Activated CD4-positive, alpha-beta T cell treated with anti-CD3 and anti-CD28 coated beads for 4 hours (primary cell): ENCODE measurements around the gene AGAP1.

Source experiments
- DNase-seq, 2 donors: peaks; one replicate each; pipeline ENCODE4 v3.0.0-alpha.2; 2020

The AGAP1 gene

GRCh38 chr2:235983016-235983415, 489.2 kb downstream of the AGAP1 start:
- DNase-seq, result no peak

- no peak for DNase-seq
Observed at GRCh38 chr2:235984552-235984951, 490.7 kb downstream of the AGAP1 start.

GRCh38 chr2:235986361-235986760, 492.5 kb downstream of the AGAP1 start:
- DNase-seq, result no peak

GRCh38 chr2:235988271-235989015, 494.6 kb downstream of the AGAP1 start:
- DNase-seq, result no peak

- DNase-seq, result no peak
Observed at GRCh38 chr2:235989591-235989990, 495.7 kb downstream of the AGAP1 start.

- DNase-seq, result no peak
Observed at GRCh38 chr2:235990344-235990743, 496.5 kb downstream of the AGAP1 start.

- DNase-seq, result no peak
Observed at GRCh38 chr2:235992024-235992423, 498.2 kb downstream of the AGAP1 start.

- DNase-seq, result no peak
Observed at GRCh38 chr2:235996419-235996818, 502.6 kb downstream of the AGAP1 start.

- DNase-seq, result no peak
Observed at GRCh38 chr2:235999011-235999410, 505.2 kb downstream of the AGAP1 start.

GRCh38 chr2:236001166-236001828, 507.5 kb downstream of the AGAP1 start:
- DNase-seq, result no peak

GRCh38 chr2:236001854-236002253, 508.0 kb downstream of the AGAP1 start:
- DNase-seq, result no peak

- no peak for DNase-seq
Observed at GRCh38 chr2:236008006-236008405, 514.2 kb downstream of the AGAP1 start.

GRCh38 chr2:236008857-236009256, 515.0 kb downstream of the AGAP1 start:
- no peak for DNase-seq

GRCh38 chr2:236010920-236011685, 517.3 kb downstream of the AGAP1 start:
- DNase-seq, result no peak

- DNase-seq, result no peak
Observed at GRCh38 chr2:236012155-236012554, 518.3 kb downstream of the AGAP1 start.

GRCh38 chr2:236014408-236015131, 520.7 kb downstream of the AGAP1 start:
- DNase-seq, result no peak

GRCh38 chr2:236015171-236015570, 521.3 kb downstream of the AGAP1 start:
- no peak for DNase-seq

- no peak for DNase-seq
Observed at GRCh38 chr2:236016496-236016895, 522.7 kb downstream of the AGAP1 start.

- no peak for DNase-seq
Observed at GRCh38 chr2:236017446-236017845, 523.6 kb downstream of the AGAP1 start.

- no peak for DNase-seq
Observed at GRCh38 chr2:236019434-236019833, 525.6 kb downstream of the AGAP1 start.

- no peak for DNase-seq
Observed at GRCh38 chr2:236021499-236022057, 527.7 kb downstream of the AGAP1 start.

GRCh38 chr2:236022128-236022527, 528.3 kb downstream of the AGAP1 start:
- no peak for DNase-seq

GRCh38 chr2:236025892-236026291, 532.0 kb downstream of the AGAP1 start:
- DNase-seq, result no peak
